CD14-positive monocyte (primary cell): Measurements from ENCODE around the gene VIPR1. TPM values are rescaled to one million over a fixed set of nuclear protein-coding genes. Genes with fewer than 3 reads are reported as not detected.

Experiments used
- DNase-seq, 3 donors: peaks; one replicate each; pipeline ENCODE4 v3.0.0-alpha.2; 2011 to 2022
- H2AFZ ChIP-seq: 2 replicates; pipeline ENCODE4 v1.6.0; 2012; ENCODE audit warnings: mild to moderate bottlenecking, low read depth, low read length, inconsistent platforms; ENCODE audit not compliant: insufficient read depth, poor library complexity, severe bottlenecking
- H3K27ac ChIP-seq, 2 donors: 1 replicate in 1 of 2; 2 replicates in 1 of 2; pipeline ENCODE4 v1.5.1; 2012 to 2013; ENCODE audit warnings: low read length in 2 of 2, control low read depth in 1 of 2, inconsistent platforms in 1 of 2, low read depth in 1 of 2, mild to moderate bottlenecking in 1 of 2
- H3K27me3 ChIP-seq, 2 donors: one replicate each; pipeline versions ENCODE4 v1.6.0 to v1.6.1; 2011 to 2013; ENCODE audit warnings: low read length in 2 of 2; ENCODE audit not compliant: control insufficient read depth in 2 of 2, insufficient read depth in 2 of 2
- H3K36me3 ChIP-seq, 2 donors: replicated peaks in 1 of 2; 1 replicate in 1 of 2; 2 replicates in 1 of 2; pipeline versions ENCODE4 v1.5.1 to v1.6.1; 2012 to 2013; ENCODE audit warnings: low read length in 2 of 2, control low read depth in 1 of 2, inconsistent platforms in 1 of 2, mild to moderate bottlenecking in 1 of 2; ENCODE audit not compliant: insufficient read depth in 2 of 2, control insufficient read depth in 1 of 2
- H3K4me1 ChIP-seq, 2 donors: 1 replicate in 1 of 2; 2 replicates in 1 of 2; pipeline versions ENCODE4 v1.5.1 to v1.6.1; 2012 to 2013; ENCODE audit warnings: low read length in 2 of 2, control low read depth in 1 of 2, inconsistent platforms in 1 of 2, mild to moderate bottlenecking in 1 of 2, moderate library complexity in 1 of 2; ENCODE audit not compliant: insufficient read depth in 2 of 2, control insufficient read depth in 1 of 2
- H3K4me2 ChIP-seq: replicated peaks from 2 replicates; pipeline ENCODE3; 2012; ENCODE audit warnings: low read length, moderate library complexity, mild to moderate bottlenecking; ENCODE audit not compliant: poor library complexity, severe bottlenecking; ENCODE audit errors: extremely low read depth
- H3K4me3 ChIP-seq, 3 experiments: fragments of 200-600 bp in 1 of 3; sonication (generic) in 1 of 3; replicated peaks in 1 of 3; 1 replicate in 2 of 3; 2 replicates in 1 of 3; pipeline ENCODE4 v1.5.1; 2011 to 2013; ENCODE audit warnings: low read length in 3 of 3, mild to moderate bottlenecking in 3 of 3, control low read depth in 2 of 3, low read depth in 2 of 3, inconsistent platforms in 1 of 3, moderate library complexity in 1 of 3
- H3K79me2 ChIP-seq: 2 replicates; pipeline ENCODE4 v1.6.0; 2012; ENCODE audit warnings: mild to moderate bottlenecking, control low read depth, inconsistent platforms, low read length, moderate library complexity; ENCODE audit not compliant: insufficient read depth
- H3K9ac ChIP-seq: 2 replicates; pipeline ENCODE4 v1.6.0; 2017; ENCODE audit warnings: low read length, mild to moderate bottlenecking; ENCODE audit not compliant: insufficient read depth, poor library complexity, severe bottlenecking
- H3K9me3 ChIP-seq, 2 donors: replicated peaks in 1 of 2; 1 replicate in 1 of 2; 2 replicates in 1 of 2; pipeline versions ENCODE4 v1.5.1 to v1.6.1; 2012 to 2013; ENCODE audit warnings: low read length in 2 of 2, control low read depth in 1 of 2; ENCODE audit not compliant: control insufficient read depth in 1 of 2, insufficient read depth in 1 of 2
- H4K20me1 ChIP-seq: 2 replicates; pipeline ENCODE4 v1.6.0; 2012; ENCODE audit warnings: mild to moderate bottlenecking, low read length, control low read depth, moderate library complexity; ENCODE audit not compliant: insufficient read depth
- H3K27ac Mint-ChIP-seq, 7 donors: one replicate each; pipeline ENCODE4 v1.8.0; 2020; ENCODE audit warnings: mild to moderate bottlenecking in 7 of 7, mixed read lengths in 7 of 7, moderate library complexity in 6 of 7, inconsistent platforms in 2 of 7
- H3K27me3 Mint-ChIP-seq, 3 donors: one replicate each; pipeline ENCODE4 v1.8.0; 2021 to 2022; ENCODE audit warnings: low read depth in 3 of 3, mild to moderate bottlenecking in 3 of 3, mixed read lengths in 3 of 3, moderate library complexity in 3 of 3, inconsistent platforms in 1 of 3
- H3K36me3 Mint-ChIP-seq, 2 donors: one replicate each; pipeline ENCODE4 v1.8.0; 2020; ENCODE audit warnings: mixed read lengths in 2 of 2, inconsistent platforms in 1 of 2, mild to moderate bottlenecking in 1 of 2
- H3K4me1 Mint-ChIP-seq: one replicate; pipeline ENCODE4 v1.8.0; 2020; ENCODE audit warnings: mild to moderate bottlenecking, mixed read lengths
- H3K4me3 Mint-ChIP-seq, 2 donors: one replicate each; pipeline ENCODE4 v1.8.0; 2020; ENCODE audit warnings: mild to moderate bottlenecking in 2 of 2, mixed read lengths in 2 of 2, moderate library complexity in 1 of 2
- H3K9me3 Mint-ChIP-seq, 7 donors: one replicate each; pipeline ENCODE4 v1.8.0; 2020 to 2022; ENCODE audit warnings: mixed read lengths in 7 of 7, mild to moderate bottlenecking in 6 of 7, moderate library complexity in 6 of 7, inconsistent platforms in 2 of 7
- CTCF ChIP-seq: fragments of 200-600 bp; IDR thresholded peaks from one replicate; pipeline ENCODE4 v1.8.0; 2022; ENCODE audit warnings: antibody characterized with exemption, mild to moderate bottlenecking
- WGBS: methylation state at CpG from one replicate; pipeline ENCODE4 v1.1.5; 2013; ENCODE audit warnings: missing lambda C conversion rate; ENCODE audit not compliant: insufficient coverage; 5-methylcytosine and 5-hydroxymethylcytosine counted together
- intact Hi-C, 2 donors: fragments of 100-400 bp; cut with micrococcal nuclease; formaldehyde crosslinking; loops; one replicate each; pipeline versions ENCODE4 v1.15.0 to v1.15.1; 2023
- polyA plus RNA-seq, 3 donors: library from polyadenylated mRNA; depleted of rRNA in 1 of 3; unstranded in 2 of 3; stranded (reverse) in 1 of 3; fragments of 300-500 nt in 2 of 3; fragments of >200 nt in 1 of 3; fragmentation: Illumina TruSeq in 2 of 3; gene quantifications; 1 replicate in 2 of 3; 2 replicates in 1 of 3; pipeline ENCODE4 v1.2.3, GENCODE V29; 2012 to 2021

VIPR1 gene
- polyA plus RNA-seq, 3 donors = 15.5 to 80.9 (median 16.0) TPM

- H3K27ac Mint-ChIP-seq = no peak overlapping the region
- H3K36me3 Mint-ChIP-seq = peaks cover 0 to 8% of the 10 kb centered on the region in 2 donors
- no peak for TF ChIP-seq CTCF
- H3K4me2 ChIP-seq = no peak overlapping the region
- no peak overlapping the region for H2AFZ ChIP-seq
- peaks cover 22 to 29% of the 10 kb centered on the region in 2 donors for H3K4me1 ChIP-seq
- intact Hi-C loops = loop anchor here in 1 of 2 donors (10.0 kb wide), 1 partner anchor 247 kb away; no protein-coding TSS in a partner anchor
- no peak for DNase-seq
- H3K4me1 Mint-ChIP-seq = peaks cover 22% of the 10 kb centered on the region
- WGBS = 100% methylated on average over 1 of the region's 1 CpG
- no peaks in the 10 kb centered on the region for H3K9me3 ChIP-seq
- peaks cover under 1% of the 10 kb centered on the region for H4K20me1 ChIP-seq
- H3K9ac ChIP-seq = no peak overlapping the region
- H3K36me3 ChIP-seq = no peaks in the 10 kb centered on the region
- H3K79me2 ChIP-seq = peaks cover 4% of the 10 kb centered on the region
- H3K27me3 ChIP-seq = peaks cover 12 to 26% of the 10 kb centered on the region in 2 donors
- H3K27me3 Mint-ChIP-seq = peaks cover 30 to 51% (median 34%) of the 10 kb centered on the region in 3 donors
- H3K9me3 Mint-ChIP-seq = peaks cover 0 to 4% (median 3%) of the 10 kb centered on the region in 7 donors
- no peak overlapping the region for H3K27ac ChIP-seq
- no peak overlapping the region for H3K4me3 Mint-ChIP-seq
- no peak overlapping the region for H3K4me3 ChIP-seq
Observed at GRCh38 chr3:42498034-42498433, 4.4 kb upstream of the VIPR1 start.

- WGBS = 89% methylated on average over 9 of the region's 13 CpGs
- H2AFZ ChIP-seq = no peak overlapping the region
- no peak overlapping the region for H3K9ac ChIP-seq
- DNase-seq = no peak
- H3K79me2 ChIP-seq = peaks cover 13% of the 10 kb centered on the region
- peaks cover 30 to 53% (median 34%) of the 10 kb centered on the region in 3 donors for H3K27me3 Mint-ChIP-seq
- H3K36me3 ChIP-seq = no peaks in the 10 kb centered on the region
- peaks cover 0 to 4% (median 3%) of the 10 kb centered on the region in 7 donors for H3K9me3 Mint-ChIP-seq
- H3K4me2 ChIP-seq = no peak overlapping the region
- TF ChIP-seq CTCF = no peak
- H3K27ac ChIP-seq = no peak overlapping the region
- H3K27ac Mint-ChIP-seq = no peak overlapping the region
- no peaks in the 10 kb centered on the region for H3K9me3 ChIP-seq
- peak overlapping the region in 1 of 2 donors; percentile 46 for H3K4me3 Mint-ChIP-seq
- peaks cover 3 to 10% of the 10 kb centered on the region in 2 donors for H3K36me3 Mint-ChIP-seq
- H3K4me1 ChIP-seq = peaks cover 26 to 31% of the 10 kb centered on the region in 2 donors
- H3K27me3 ChIP-seq = peaks cover 12 to 26% of the 10 kb centered on the region in 2 donors
- H3K4me3 ChIP-seq = no peak overlapping the region
- H3K4me1 Mint-ChIP-seq = peaks cover 27% of the 10 kb centered on the region
- intact Hi-C loops = loop anchor here in 1 of 2 donors (10.0 kb wide), 1 partner anchor 246 kb away; no protein-coding TSS in a partner anchor
- H4K20me1 ChIP-seq = peaks cover 10% of the 10 kb centered on the region
Observed at GRCh38 chr3:42498791-42499477, 3.5 kb upstream of the VIPR1 start.
